Stimulated activated CD8-positive, alpha-beta memory T cell treated with anti-CD3 and anti-CD28 coated beads, Interleukin-7, amount 100 ng/mL, for 48 hours (primary cell): ENCODE data around the gene TGFB1I1.
"Not testable (repeated sequence)": the region's sequence is repeated elsewhere in the genome, so short reads cannot be mapped to it uniquely, and the experiment has no call there.

Experiments used
- DNase-seq, 2 donors: peaks; one replicate each; pipeline ENCODE4 v3.0.0-alpha.2; 2020; ENCODE audit warnings: low read depth in 1 of 2; ENCODE audit errors: extremely low read depth in 1 of 2

Gene TGFB1I1

GRCh38 chr16:31508706-31509195 is 36.8 kb downstream of the TGFB1I1 start:
- no peak for DNase-seq

GRCh38 chr16:31513126-31513525 is 41.2 kb downstream of the TGFB1I1 start:
- no peak for DNase-seq

GRCh38 chr16:31513884-31514283 is 41.9 kb downstream of the TGFB1I1 start:
- no peak for DNase-seq

- DNase-seq = no peak
Measured at GRCh38 chr16:31517800-31518402, 45.9 kb downstream of the TGFB1I1 start.

- DNase-seq = no peak
Measured at GRCh38 chr16:31519759-31520431, 47.9 kb downstream of the TGFB1I1 start.

- no peak for DNase-seq
Measured at GRCh38 chr16:31521368-31521767, 49.4 kb downstream of the TGFB1I1 start.

GRCh38 chr16:31522071-31522470 is 50.1 kb downstream of the TGFB1I1 start:
- DNase-seq = no peak

- DNase-seq = not testable (repeated sequence)
Measured at GRCh38 chr16:31523768-31524167, 51.8 kb downstream of the TGFB1I1 start.

GRCh38 chr16:31525113-31525512 is 53.2 kb downstream of the TGFB1I1 start:
- DNase-seq = no peak
